NT2/D1 (cell line): ENCODE data around the gene TMEM208.

Experiments used
- DNase-seq: peaks from one replicate; pipeline ENCODE4 v3.0.0-alpha.2; 2011; ENCODE audit warnings: low read depth, low spot score
- H3K27me3 ChIP-seq: 2 replicates; pipeline ENCODE4 v1.6.0; 2011; ENCODE audit warnings: mild to moderate bottlenecking; ENCODE audit not compliant: insufficient read length, insufficient read depth
- H3K36me3 ChIP-seq: 2 replicates; pipeline ENCODE4 v1.6.1; 2011; ENCODE audit warnings: mild to moderate bottlenecking, low read length, mixed read lengths; ENCODE audit not compliant: insufficient read depth, insufficient read length
- H3K4me1 ChIP-seq: 2 replicates; pipeline ENCODE4 v1.5.1; 2011; ENCODE audit not compliant: insufficient read depth, insufficient read length
- H3K4me3 ChIP-seq: 2 replicates; pipeline ENCODE4 v1.5.1; 2011; ENCODE audit warnings: low read depth; ENCODE audit not compliant: insufficient read length
- H3K9ac ChIP-seq: 2 replicates; pipeline ENCODE4 v1.6.0; 2011; ENCODE audit warnings: low read depth; ENCODE audit not compliant: insufficient read length
- H3K9me3 ChIP-seq: 2 replicates; pipeline ENCODE4 v1.5.1; 2011; ENCODE audit warnings: mild to moderate bottlenecking, low read length; ENCODE audit not compliant: insufficient read depth
- SUZ12 ChIP-seq: IDR thresholded peaks from 2 replicates; pipeline ENCODE4 v1.6.1; 2011; ENCODE audit not compliant: insufficient read length, insufficient read depth; ENCODE audit errors: extremely low read depth
- YY1 ChIP-seq: IDR thresholded peaks from 2 replicates; pipeline ENCODE4 v1.6.1; 2011; ENCODE audit not compliant: insufficient read length, insufficient read depth
- ZNF274 ChIP-seq: IDR thresholded peaks from 2 replicates; pipeline ENCODE4 v1.6.1; 2011; ENCODE audit warnings: mild to moderate bottlenecking, low read depth, low read length

The TMEM208 gene

DNA sequence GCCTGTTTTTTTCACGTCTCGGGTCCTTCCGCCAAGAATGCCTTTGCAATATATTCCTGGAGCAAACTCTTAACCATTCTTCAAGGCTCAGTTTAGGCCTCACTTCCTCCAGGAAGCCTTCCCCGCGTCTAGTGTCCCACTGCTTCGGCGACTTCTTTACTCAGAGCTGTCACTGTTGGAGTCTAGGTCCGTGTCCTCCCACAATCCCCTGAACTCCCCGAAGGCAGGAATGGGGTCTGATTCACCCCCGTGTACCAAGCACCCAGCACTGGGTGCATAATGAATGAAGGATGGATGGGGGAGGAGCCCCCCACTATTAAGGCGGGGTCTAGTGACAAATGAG lies 43.7 kb upstream of the TMEM208 start:
- H3K4me1 ChIP-seq = peaks cover 33% of the 10 kb centered on the region
- peaks cover 36% of the 10 kb centered on the region for H3K27me3 ChIP-seq
- no peak for DNase-seq
- H3K9ac ChIP-seq = peak overlapping the region; percentile 72
- peaks cover 22% of the 10 kb centered on the region for H3K36me3 ChIP-seq
- H3K9me3 ChIP-seq = no peaks in the 10 kb centered on the region
- TF ChIP-seq YY1 = no peak
- TF ChIP-seq SUZ12 = no peak
- TF ChIP-seq ZNF274 = no peak
- H3K4me3 ChIP-seq = peak overlapping the region; percentile 81

GRCh38 chr16:67183627-67184452 lies 43.1 kb upstream of the TMEM208 start, which contains the start of gene MATCAP1:
Gene MATCAP1 (minus strand): TSS chr16:67183963. CDS start chr16:67180610, 3,353 bp downstream.
- DNase-seq = peak; percentile 92
- Histone ChIP-seq H3K4me1 (peaks cover 30% of the 10 kb centered on the region), H3K4me3 (peak within 1 kb of the TSS; percentile 81), H3K9ac (peak within 1 kb of the TSS; percentile 87), H3K27me3 (peaks cover 30% of the 10 kb centered on the region), H3K9me3 (no peaks in the 10 kb centered on the region), H3K36me3 (peaks cover 22% of the 10 kb centered on the region)
- TF ChIP-seq YY1 = no peak
- TF ChIP-seq SUZ12 = no peak
- no peak for TF ChIP-seq ZNF274

GRCh38 chr16:67184453-67184994 lies 42.4 kb upstream of the TMEM208 start:
- Histone ChIP-seq H3K9ac (peak overlapping the region; percentile 87), H3K4me3 (peak overlapping the region; percentile 81), H3K27me3 (peaks cover 24% of the 10 kb centered on the region), H3K9me3 (no peaks in the 10 kb centered on the region), H3K36me3 (peaks cover 18% of the 10 kb centered on the region), H3K4me1 (peaks cover 27% of the 10 kb centered on the region)
- no peak for TF ChIP-seq SUZ12
- TF ChIP-seq ZNF274 = no peak
- TF ChIP-seq YY1 = no peak
- DNase-seq = no peak

GRCh38 chr16:67184995-67185650 lies 41.8 kb upstream of the TMEM208 start:
- Histone ChIP-seq H3K9ac (peak overlapping the region; percentile 87), H3K27me3 (peaks cover 24% of the 10 kb centered on the region), H3K4me1 (peaks cover 27% of the 10 kb centered on the region), H3K36me3 (peaks cover 14% of the 10 kb centered on the region), H3K9me3 (no peaks in the 10 kb centered on the region), H3K4me3 (peak overlapping the region; percentile 81)
- peak; percentile 92 for DNase-seq
- TF ChIP-seq YY1 (no peak), ZNF274 (no peak), SUZ12 (no peak)

DNA sequence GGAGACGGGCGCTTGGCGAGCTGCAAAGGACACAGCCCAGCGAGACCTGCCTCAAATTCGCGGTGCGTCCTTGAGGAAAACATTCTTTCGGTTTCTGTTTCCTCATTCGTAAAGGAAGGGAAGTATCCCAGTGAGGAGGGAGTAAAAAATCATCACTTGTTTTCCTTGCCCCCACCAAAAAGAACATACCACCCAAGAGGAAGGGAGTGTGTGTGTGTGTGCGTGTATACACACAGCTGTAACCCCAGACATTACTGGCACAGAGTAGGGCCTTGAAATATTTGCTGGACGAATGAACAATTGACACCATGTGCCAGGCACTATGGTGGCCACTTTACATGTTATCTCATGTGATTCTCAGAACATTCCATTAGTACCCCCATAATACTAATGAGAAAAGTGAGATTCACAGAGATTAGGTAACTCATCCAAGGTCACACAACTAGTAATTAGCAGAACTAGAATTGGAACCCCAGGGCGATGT lies 41.2 kb upstream of the TMEM208 start:
- Histone ChIP-seq H3K9me3 (no peaks in the 10 kb centered on the region), H3K9ac (no peak overlapping the region), H3K4me3 (no peak overlapping the region), H3K27me3 (peaks cover 24% of the 10 kb centered on the region), H3K36me3 (peaks cover 9% of the 10 kb centered on the region), H3K4me1 (peaks cover 28% of the 10 kb centered on the region)
- DNase-seq = no peak
- TF ChIP-seq SUZ12 (no peak), ZNF274 (no peak), YY1 (no peak)

DNA sequence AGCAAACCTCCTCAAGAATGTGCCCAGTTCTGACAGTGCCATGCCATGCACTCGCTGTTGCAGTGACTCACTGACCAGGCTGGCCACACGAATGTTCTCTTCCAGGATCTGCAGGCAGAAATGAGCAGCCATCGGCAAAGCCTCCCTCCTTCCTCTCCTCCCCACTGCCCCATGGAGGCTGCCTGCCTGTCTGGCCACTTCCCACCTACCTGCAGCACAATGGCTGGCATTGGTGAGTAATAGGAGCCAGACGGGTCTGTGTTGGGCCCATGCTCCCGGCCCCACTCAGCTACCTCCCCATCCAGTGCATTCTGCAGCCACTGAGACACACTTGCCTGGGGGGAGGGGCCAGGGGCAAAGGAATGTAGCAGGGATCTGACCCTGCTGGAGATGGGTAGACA lies 40.4 kb upstream of the TMEM208 start:
- H3K4me1 ChIP-seq = peaks cover 29% of the 10 kb centered on the region
- H3K9me3 ChIP-seq = no peaks in the 10 kb centered on the region
- DNase-seq = no peak

More for the DNA sequence above, 40.4 kb upstream of the TMEM208 start:
- Histone ChIP-seq H3K27me3 (peaks cover 24% of the 10 kb centered on the region), H3K36me3 (peaks cover 5% of the 10 kb centered on the region), H3K9ac (peak overlapping the region; percentile 27), H3K4me3 (no peak overlapping the region)
- TF ChIP-seq YY1 (no peak), SUZ12 (no peak), ZNF274 (no peak)
